HG02678 (cell line): ENCODE results near the gene ZNF469.

ENCODE experiments used
- ATAC-seq: cut with Tn5 transposase; IDR thresholded peaks from one replicate; pipeline ENCODE4 v1.9.1; 2021; ENCODE audit warnings: mild to moderate bottlenecking, moderate library complexity; ENCODE audit not compliant: unreplicated experiment

The ZNF469 gene

GRCh38 chr16:88421871-88422433, 39.2 kb downstream of the ZNF469 start:
- no peak for ATAC-seq

GRCh38 chr16:88422733-88423447, 40.1 kb downstream of the ZNF469 start:
- ATAC-seq, result no peak

- ATAC-seq, result no peak
Observed at GRCh38 chr16:88423448-88423850, 40.7 kb downstream of the ZNF469 start.

GRCh38 chr16:88424587-88425235, 42.0 kb downstream of the ZNF469 start:
- ATAC-seq, result no peak

GRCh38 chr16:88426018-88426417, 43.3 kb downstream of the ZNF469 start:
- ATAC-seq, result no peak

GRCh38 chr16:88427376-88427775, 44.6 kb downstream of the ZNF469 start:
- ATAC-seq, result no peak

GRCh38 chr16:88428156-88428555, 45.4 kb downstream of the ZNF469 start:
- ATAC-seq, result no peak

- no peak for ATAC-seq
Observed at GRCh38 chr16:88428616-88429386, 46.0 kb downstream of the ZNF469 start.

GRCh38 chr16:88429387-88430184, 46.8 kb downstream of the ZNF469 start:
- ATAC-seq, result no peak

GRCh38 chr16:88430185-88430523, 47.4 kb downstream of the ZNF469 start:
- ATAC-seq, result peak; percentile 6

GRCh38 chr16:88430524-88431446, 48.0 kb downstream of the ZNF469 start:
- peak; percentile 68 for ATAC-seq

- no peak for ATAC-seq
Observed at GRCh38 chr16:88431651-88432050, 48.9 kb downstream of the ZNF469 start.

GRCh38 chr16:88432174-88432573, 49.4 kb downstream of the ZNF469 start:
- no peak for ATAC-seq
